Ovary (tissue), 9 donors: ENCODE results near the gene UROC1. TPM values are rescaled to one million over a fixed set of nuclear protein-coding genes. Genes with fewer than 3 reads are reported as not detected.
A peak's percentile ranks its signal among the peaks of the same experiment; 100 is the strongest.

ENCODE experiments used
- DNase-seq, 5 donors: peaks; one replicate each; pipeline ENCODE4 v3.0.0-alpha.2; 2019 to 2020
- H3K27ac ChIP-seq, 2 donors: fragments of 200-600 bp; one replicate each; pipeline versions ENCODE4 v1.5.1 to v1.8.0; 2019 to 2022
- H3K27me3 ChIP-seq: fragments of 200-600 bp; one replicate; pipeline ENCODE4 v1.8.0; 2022
- H3K36me3 ChIP-seq: fragments of 200-600 bp; sonication (generic); one replicate; pipeline ENCODE4 v1.5.1; 2019
- H3K4me1 ChIP-seq: one replicate; pipeline ENCODE4 v1.8.1; 2013; ENCODE audit warnings: mild to moderate bottlenecking, moderate library complexity; ENCODE audit not compliant: insufficient read depth
- H3K4me3 ChIP-seq: fragments of 200-600 bp; sonication (generic); one replicate; pipeline ENCODE4 v1.5.1; 2017
- H3K9me3 ChIP-seq, 2 donors: fragments of 200-600 bp in 1 of 2; sonication (generic) in 1 of 2; one replicate each; pipeline versions ENCODE4 v1.5.1 to v1.8.1; 2013 to 2019; ENCODE audit warnings: mild to moderate bottlenecking in 1 of 2, moderate library complexity in 1 of 2
- CTCF ChIP-seq, 3 donors: fragments of 450-650 bp in 2 of 3; fragments of 200-600 bp in 1 of 3; IDR thresholded peaks; one replicate each; pipeline versions ENCODE4 v1.5.1 to v1.8.0; 2016 to 2022; ENCODE audit warnings: antibody characterized with exemption in 3 of 3, mild to moderate bottlenecking in 1 of 3
- EP300 ChIP-seq: sonication (generic); formaldehyde crosslinking; IDR thresholded peaks from one replicate; pipeline ENCODE4 v1.6.1; 2017; ENCODE audit warnings: antibody characterized with exemption
- POLR2A ChIP-seq: fragments of 450-650 bp; IDR thresholded peaks from one replicate; pipeline ENCODE4 v1.6.1; 2017; ENCODE audit warnings: antibody characterized with exemption, mild to moderate bottlenecking, moderate library complexity
- WGBS, 3 donors: extraction: QIAGEN DNeasy Blood & Tissue Kit in 1 of 3; methylation state at CpG; one replicate each; pipeline versions ENCODE4 v1.1.5 to v1.1.7; 2013 to 2017; 5-methylcytosine and 5-hydroxymethylcytosine counted together
- intact Hi-C, 4 donors: fragments of 100-400 bp; cut with DNase I; formaldehyde crosslinking; loops; one replicate each; pipeline versions ENCODE4 v1.11.0 to v1.15.1; 2022 to 2023
- polyA plus RNA-seq, 2 donors: library from polyadenylated mRNA; stranded (reverse); fragments of 200-250 nt in 1 of 2; fragments of 350-450 nt in 1 of 2; fragmentation: Illumina TruSeq in 1 of 2; extraction: RNeasy Lipid Tissue Mini Kit (QIAGEN cat#74804) in 1 of 2; gene quantifications; one replicate each; pipeline ENCODE4 v1.2.3, GENCODE V29; 2013 to 2014
- total RNA-seq, 7 donors: library from RNA; depleted of rRNA in 2 of 7; stranded (reverse); fragments of >200 nt in 2 of 7; fragmentation: NEBNext Ultra II Directional in 3 of 7; extraction: Animal tissue kit (Norgen Biotek cat#: 25700) in 3 of 7; gene quantifications; one replicate each; pipeline versions ENCODE4 v1.1.0 to v1.2.4, GENCODE V29; 2016 to 2023
- donor health status: DM: no; HTN: no; CAD: no; lungs with moderate emphysema.
- donor health status: DM: no; HTN: no; CAD: no.
- donor health status: Bipolar disorder and iron deficiency.
- donor health status: DM: yes; HTN: yes; CAD: no.
- donor health status: DM: no; HTN: no; CAD: no.
- donor health status: DM: yes; HTN: yes; CAD: no.

UROC1 gene
- total and polyA plus RNA-seq, 9 donors: 0.06 to 0.32 (median 0.12) TPM; not detected in 4

GRCh38 chr3:126519506-126520455 lies 2.2 kb upstream of the UROC1 start:
- Histone ChIP-seq H3K36me3 (no peaks in the 10 kb centered on the region), H3K4me1 (no peaks in the 10 kb centered on the region), H3K27ac (no peak overlapping the region), H3K27me3 (no peaks in the 10 kb centered on the region), H3K4me3 (no peak overlapping the region), H3K9me3 (no peaks in the 10 kb centered on the region)
- intact Hi-C loops: loop anchor here in 3 of 4 donors (5.0 to 10.0 kb wide), 4 partner anchors 145 to 1025 kb away; no protein-coding TSS in a partner anchor
- WGBS, 3 donors: 82 to 86% (median 83%) methylated on average over 10 of the region's 10 CpGs
- no peak for TF ChIP-seq EP300
- no peak for TF ChIP-seq CTCF (IDR thresholded peaks at IDR 0.05)
- no peak for TF ChIP-seq POLR2A
- DNase-seq: peak in 1 of 5 donors; percentile 9

- no peaks in the 10 kb centered on the region for H3K9me3 ChIP-seq
- H3K4me3 ChIP-seq: no peak overlapping the region
- H3K27me3 ChIP-seq: no peaks in the 10 kb centered on the region
- WGBS, 3 donors: 60 to 65% (median 60%) methylated on average over 4 of the region's 4 CpGs
- TF ChIP-seq POLR2A (no peak), CTCF (IDR thresholded peaks at IDR 0.05) (no peak), EP300 (no peak)
- no peak overlapping the region for H3K27ac ChIP-seq
- H3K4me1 ChIP-seq: no peaks in the 10 kb centered on the region
- intact Hi-C loops: loop anchor here in 1 of 4 donors (10.0 kb wide), 1 partner anchor 936 kb away; no protein-coding TSS in a partner anchor
- no peaks in the 10 kb centered on the region for H3K36me3 ChIP-seq
- no peak for DNase-seq
Measured at GRCh38 chr3:126518779-126519177, 1.2 kb upstream of the UROC1 start.

- TF ChIP-seq CTCF (IDR thresholded peaks at IDR 0.05) (no peak), POLR2A (no peak), EP300 (no peak)
- intact Hi-C loops: loop anchor here in 1 of 4 donors (10.0 kb wide), 1 partner anchor 937 kb away; no protein-coding TSS in a partner anchor
- Histone ChIP-seq H3K4me1 (no peaks in the 10 kb centered on the region), H3K36me3 (no peaks in the 10 kb centered on the region), H3K4me3 (no peak overlapping the region), H3K27me3 (no peaks in the 10 kb centered on the region), H3K9me3 (no peaks in the 10 kb centered on the region), H3K27ac (no peak overlapping the region)
- WGBS, 3 donors: 80 to 87% (median 84%) methylated on average over 15 of the region's 15 CpGs
- DNase-seq: peak in 1 of 5 donors; percentile 17
Measured at GRCh38 chr3:126517986-126518778, 609 bp upstream of the UROC1 start.

DNA sequence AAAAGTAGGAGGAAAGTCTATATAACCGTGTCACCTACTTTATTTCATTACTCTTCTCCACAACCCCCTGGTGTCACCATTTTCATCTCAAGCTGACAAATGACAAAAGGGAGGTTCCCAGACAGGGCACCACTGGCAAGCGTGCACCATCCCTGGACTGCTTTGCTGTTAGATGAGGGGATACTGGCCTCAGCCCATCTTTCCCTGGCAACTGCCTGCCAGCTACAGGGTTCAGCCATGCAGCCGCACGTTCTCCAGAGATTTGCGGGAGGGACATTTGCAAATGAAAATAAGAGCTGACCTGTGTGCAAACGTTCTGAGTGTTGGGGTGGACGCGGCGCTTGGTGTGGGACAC lies 660 bp downstream of the UROC1 start:
- 63 to 82% (median 68%) methylated on average over 9 of the region's 9 CpGs for WGBS, 3 donors
- no peak for DNase-seq
- Histone ChIP-seq H3K4me3 (no peak overlapping the region), H3K9me3 (no peaks in the 10 kb centered on the region), H3K27me3 (no peaks in the 10 kb centered on the region), H3K27ac (no peak overlapping the region), H3K4me1 (no peaks in the 10 kb centered on the region), H3K36me3 (no peaks in the 10 kb centered on the region)
- TF ChIP-seq POLR2A (no peak), EP300 (no peak), CTCF (IDR thresholded peaks at IDR 0.05) (no peak)
- intact Hi-C loops: loop anchor here in 1 of 4 donors (10.0 kb wide), 1 partner anchor 938 kb away; no protein-coding TSS in a partner anchor
